Panc1 (cell line): ENCODE measurements around the gene RSL24D1.

Experiments used
- POLR2AphosphoS5 ChIP-seq: IDR thresholded peaks from 2 replicates; pipeline ENCODE4 v1.6.1; 2012; ENCODE audit warnings: mild to moderate bottlenecking, low read depth, low read length, moderate library complexity
- SIN3A ChIP-seq: IDR thresholded peaks from 2 replicates; pipeline ENCODE4 v1.6.1; 2012; ENCODE audit warnings: low read depth, mild to moderate bottlenecking, low read length, moderate library complexity, borderline replicate concordance; ENCODE audit not compliant: insufficient read depth
- TCF7L2 ChIP-seq: IDR thresholded peaks from 2 replicates; pipeline ENCODE4 v1.6.1; 2011; ENCODE audit warnings: mild to moderate bottlenecking, low read depth, low read length, inconsistent platforms
- TF ChIP-seq, protein P1 (sequence below), 2 experiments: IDR thresholded peaks; 2 replicates each; pipeline ENCODE4 v1.6.1; 2011 to 2012; ENCODE audit warnings: low read depth in 2 of 2, control low read depth in 1 of 2, low read length in 1 of 2, mild to moderate bottlenecking in 1 of 2, moderate library complexity in 1 of 2; ENCODE audit not compliant: insufficient read depth in 1 of 2
- TF ChIP-seq, protein P2 (sequence below): fragments of 450-650 bp; IDR thresholded peaks from 2 replicates; pipeline ENCODE4 v1.5.1; 2017; ENCODE audit warnings: mild to moderate bottlenecking

DNA sequence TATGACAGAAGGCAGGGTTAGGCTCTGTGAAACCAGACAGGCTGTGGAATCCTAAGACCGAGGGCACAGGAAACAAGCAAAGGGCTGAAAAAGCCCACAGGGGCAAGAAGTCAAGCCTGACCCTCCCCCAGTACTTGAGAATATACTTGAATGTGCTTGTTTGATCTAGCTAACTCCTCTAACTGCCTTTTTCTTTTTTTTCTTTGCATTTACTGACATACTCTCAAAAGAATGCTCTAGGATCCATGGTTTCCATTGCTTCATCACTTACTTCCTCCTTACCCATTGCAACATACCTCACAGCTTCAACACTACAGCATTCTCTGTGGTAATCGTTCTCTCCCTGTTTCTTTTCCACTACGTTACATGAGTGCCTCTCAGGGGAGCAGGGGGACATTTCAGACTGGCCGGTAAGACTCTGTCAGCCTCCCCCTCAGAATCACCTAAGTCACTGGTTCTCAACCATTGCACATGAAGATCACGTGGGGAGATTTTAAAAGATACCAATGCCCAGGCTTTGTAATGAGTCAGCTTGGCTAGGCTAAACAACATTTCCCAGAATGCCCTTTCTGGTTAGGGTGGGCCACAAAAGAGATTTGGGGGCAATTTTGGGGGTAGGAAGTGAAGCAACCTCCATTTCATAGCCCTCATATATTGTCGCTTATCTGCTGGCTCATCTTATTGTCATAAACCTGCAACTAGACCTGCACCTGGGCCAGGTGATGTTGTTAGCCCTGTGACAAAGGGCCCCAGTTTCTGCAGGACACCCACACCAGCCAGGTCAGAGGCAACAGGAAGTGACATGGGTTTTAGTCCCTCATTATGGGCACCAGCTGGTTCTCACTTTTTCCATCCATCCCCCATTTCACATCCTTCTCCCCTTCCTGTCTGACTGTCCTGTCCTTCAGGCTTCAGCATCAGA lies 24.6 kb upstream of the RSL24D1 start:
- no peak for TF ChIP-seq POLR2AphosphoS5
- TF ChIP-seq, protein P1, sequence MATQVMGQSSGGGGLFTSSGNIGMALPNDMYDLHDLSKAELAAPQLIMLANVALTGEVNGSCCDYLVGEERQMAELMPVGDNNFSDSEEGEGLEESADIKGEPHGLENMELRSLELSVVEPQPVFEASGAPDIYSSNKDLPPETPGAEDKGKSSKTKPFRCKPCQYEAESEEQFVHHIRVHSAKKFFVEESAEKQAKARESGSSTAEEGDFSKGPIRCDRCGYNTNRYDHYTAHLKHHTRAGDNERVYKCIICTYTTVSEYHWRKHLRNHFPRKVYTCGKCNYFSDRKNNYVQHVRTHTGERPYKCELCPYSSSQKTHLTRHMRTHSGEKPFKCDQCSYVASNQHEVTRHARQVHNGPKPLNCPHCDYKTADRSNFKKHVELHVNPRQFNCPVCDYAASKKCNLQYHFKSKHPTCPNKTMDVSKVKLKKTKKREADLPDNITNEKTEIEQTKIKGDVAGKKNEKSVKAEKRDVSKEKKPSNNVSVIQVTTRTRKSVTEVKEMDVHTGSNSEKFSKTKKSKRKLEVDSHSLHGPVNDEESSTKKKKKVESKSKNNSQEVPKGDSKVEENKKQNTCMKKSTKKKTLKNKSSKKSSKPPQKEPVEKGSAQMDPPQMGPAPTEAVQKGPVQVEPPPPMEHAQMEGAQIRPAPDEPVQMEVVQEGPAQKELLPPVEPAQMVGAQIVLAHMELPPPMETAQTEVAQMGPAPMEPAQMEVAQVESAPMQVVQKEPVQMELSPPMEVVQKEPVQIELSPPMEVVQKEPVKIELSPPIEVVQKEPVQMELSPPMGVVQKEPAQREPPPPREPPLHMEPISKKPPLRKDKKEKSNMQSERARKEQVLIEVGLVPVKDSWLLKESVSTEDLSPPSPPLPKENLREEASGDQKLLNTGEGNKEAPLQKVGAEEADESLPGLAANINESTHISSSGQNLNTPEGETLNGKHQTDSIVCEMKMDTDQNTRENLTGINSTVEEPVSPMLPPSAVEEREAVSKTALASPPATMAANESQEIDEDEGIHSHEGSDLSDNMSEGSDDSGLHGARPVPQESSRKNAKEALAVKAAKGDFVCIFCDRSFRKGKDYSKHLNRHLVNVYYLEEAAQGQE (IDR thresholded peaks at IDR 0.05; ENCODE audit: insufficient read depth in 1 of 2, low read depth in 2 of 2, low read length in 1 of 2), result no peak
- TF ChIP-seq, protein P2, sequence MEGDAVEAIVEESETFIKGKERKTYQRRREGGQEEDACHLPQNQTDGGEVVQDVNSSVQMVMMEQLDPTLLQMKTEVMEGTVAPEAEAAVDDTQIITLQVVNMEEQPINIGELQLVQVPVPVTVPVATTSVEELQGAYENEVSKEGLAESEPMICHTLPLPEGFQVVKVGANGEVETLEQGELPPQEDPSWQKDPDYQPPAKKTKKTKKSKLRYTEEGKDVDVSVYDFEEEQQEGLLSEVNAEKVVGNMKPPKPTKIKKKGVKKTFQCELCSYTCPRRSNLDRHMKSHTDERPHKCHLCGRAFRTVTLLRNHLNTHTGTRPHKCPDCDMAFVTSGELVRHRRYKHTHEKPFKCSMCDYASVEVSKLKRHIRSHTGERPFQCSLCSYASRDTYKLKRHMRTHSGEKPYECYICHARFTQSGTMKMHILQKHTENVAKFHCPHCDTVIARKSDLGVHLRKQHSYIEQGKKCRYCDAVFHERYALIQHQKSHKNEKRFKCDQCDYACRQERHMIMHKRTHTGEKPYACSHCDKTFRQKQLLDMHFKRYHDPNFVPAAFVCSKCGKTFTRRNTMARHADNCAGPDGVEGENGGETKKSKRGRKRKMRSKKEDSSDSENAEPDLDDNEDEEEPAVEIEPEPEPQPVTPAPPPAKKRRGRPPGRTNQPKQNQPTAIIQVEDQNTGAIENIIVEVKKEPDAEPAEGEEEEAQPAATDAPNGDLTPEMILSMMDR, result no peak
- no peak for TF ChIP-seq SIN3A
- TF ChIP-seq TCF7L2, result no peak
